ENCODE results near the gene SPEM2. TPM values are rescaled to one million over a fixed set of nuclear protein-coding genes. Genes with fewer than 3 reads are reported as not detected.

The SPEM2 gene
- total RNA-seq, 1 experiment from 2014 or later, result not detected

GRCh38 chr17:7427549-7427948, 2.1 kb downstream of the SPEM2 start:
- DNase-seq (ENCODE audit: low read depth, low spot score) (no peak), ATAC-seq (no peak)
- TF ChIP-seq JUND (IDR thresholded peaks at IDR 0.05), result no peak
- TF ChIP-seq POLR2AphosphoS5 (IDR thresholded peaks at IDR 0.05; ENCODE audit: low read depth, low read length), result no peak
- ChIA-PET POLR2A (no interaction called here), RAD21 (ENCODE audit: low non-redundant PET in 1 of 2, low total read pairs in 2 of 2, uncharacterized antibody in 2 of 2, unreplicated experiment in 2 of 2) (no interaction called here), CTCF (no interaction called here)
- BruUV-seq (replicated peaks), result no TSS peak
- H3K9me3 ChIP-seq (ENCODE audit: control insufficient read depth in 1 of 2, insufficient read depth in 1 of 2, low read depth in 1 of 2, low read length in 2 of 2), result no peaks in the 10 kb centered on the region; a peak in 1 of 4 replicates
- no peaks in the 10 kb centered on the region for H3K36me3 ChIP-seq (ENCODE audit: control insufficient read depth in 1 of 2, insufficient read depth in 2 of 2, low read length in 2 of 2)
- H2AFZ ChIP-seq (ENCODE audit: low read depth, low read length, poor library complexity, severe bottlenecking), result no peak overlapping the region
- H3K4me2 ChIP-seq (ENCODE audit: low read length), result no peak overlapping the region
- no peaks in the 10 kb centered on the region for H3K79me2 ChIP-seq (ENCODE audit: insufficient read depth, low read length)
- no peaks in the 10 kb centered on the region for H3K9me2 ChIP-seq (ENCODE audit: insufficient read depth)
- intact Hi-C loops (cut with micrococcal nuclease), result no loop called here
- no peaks in the 10 kb centered on the region for H3K4me1 ChIP-seq (ENCODE audit: control insufficient read depth in 1 of 2, insufficient read depth in 2 of 2, low read length in 2 of 2)
- H4K20me1 ChIP-seq (ENCODE audit: insufficient read depth), result no peaks in the 10 kb centered on the region
- H3K9ac ChIP-seq (ENCODE audit: low read length), result no peak overlapping the region
- no peak overlapping the region for H3K27ac ChIP-seq (ENCODE audit: low read depth, low read length)
- no peak overlapping the region for H3K4me3 ChIP-seq (replicated peaks in 1 of 2; ENCODE audit: low read depth in 1 of 2, low read length in 2 of 2)
- no peaks in the 10 kb centered on the region for H3K27me3 ChIP-seq (ENCODE audit: insufficient read depth, low read length)

GRCh38 chr17:7428557-7428956, 3.1 kb downstream of the SPEM2 start, which contains the start of gene SPEM3:
Gene SPEM3 (plus strand): TSS chr17:7428857. CDS start chr17:7428903, 46 bp downstream.
- Histone ChIP-seq H3K4me2 (ENCODE audit: low read length) (no peak within 1 kb of the TSS), H3K9me3 (ENCODE audit: control insufficient read depth in 1 of 2, insufficient read depth in 1 of 2, low read depth in 1 of 2, low read length in 2 of 2) (no peaks in the 10 kb centered on the region; a peak in 1 of 4 replicates), H4K20me1 (ENCODE audit: insufficient read depth) (no peaks in the 10 kb centered on the region), H3K4me3 (replicated peaks in 1 of 2; ENCODE audit: low read depth in 1 of 2, low read length in 2 of 2) (no peak within 1 kb of the TSS), H2AFZ (ENCODE audit: low read depth, low read length, poor library complexity, severe bottlenecking) (no peak within 1 kb of the TSS), H3K27ac (ENCODE audit: low read depth, low read length) (no peak within 1 kb of the TSS), H3K9me2 (ENCODE audit: insufficient read depth) (no peaks in the 10 kb centered on the region), H3K27me3 (ENCODE audit: insufficient read depth, low read length) (no peaks in the 10 kb centered on the region), H3K36me3 (ENCODE audit: control insufficient read depth in 1 of 2, insufficient read depth in 2 of 2, low read length in 2 of 2) (no peaks in the 10 kb centered on the region), H3K9ac (ENCODE audit: low read length) (no peak within 1 kb of the TSS), H3K4me1 (ENCODE audit: control insufficient read depth in 1 of 2, insufficient read depth in 2 of 2, low read length in 2 of 2) (no peaks in the 10 kb centered on the region), H3K79me2 (ENCODE audit: insufficient read depth, low read length) (no peaks in the 10 kb centered on the region)
- intact Hi-C loops (cut with micrococcal nuclease), result no loop called here
- ChIA-PET CTCF (no interaction called here), POLR2A (no interaction called here), RAD21 (ENCODE audit: low non-redundant PET in 1 of 2, low total read pairs in 2 of 2, uncharacterized antibody in 2 of 2, unreplicated experiment in 2 of 2) (no interaction called here)
- DNase-seq (ENCODE audit: low read depth, low spot score) (no peak), ATAC-seq (no peak)
- TF ChIP-seq POLR2AphosphoS5 (IDR thresholded peaks at IDR 0.05; ENCODE audit: low read depth, low read length), result no peak
- TF ChIP-seq TCF7L2 (IDR thresholded peaks at IDR 0.05; ENCODE audit: borderline replicate concordance, extremely low read depth, insufficient read depth, insufficient read length), result no peak
- no peak for TF ChIP-seq ZFX (IDR thresholded peaks at IDR 0.05)
- TF ChIP-seq CTCF (IDR thresholded peaks at IDR 0.05 in 2 of 3, conservative IDR thresholded peaks at IDR 0.05 in 1 of 3; ENCODE audit: borderline replicate concordance in 1 of 3, insufficient read depth in 1 of 3, low read depth in 2 of 3, low read length in 2 of 3), result no peak
- TF ChIP-seq ZNF274 (IDR thresholded peaks at IDR 0.05; ENCODE audit: low read depth, low read length), result no peak
- TF ChIP-seq POLR2A (IDR thresholded peaks at IDR 0.05; ENCODE audit: borderline replicate concordance, extremely low read depth, insufficient read depth, insufficient read length), result no peak
- no peak for TF ChIP-seq FOSL1 (IDR thresholded peaks at IDR 0.05; ENCODE audit: low read depth)
- TF ChIP-seq CEBPB (IDR thresholded peaks at IDR 0.05; ENCODE audit: low read depth), result no peak
- TF ChIP-seq ELF1 (IDR thresholded peaks at IDR 0.05; ENCODE audit: borderline replicate concordance, low read depth), result no peak
- TF ChIP-seq ATF3 (IDR thresholded peaks at IDR 0.05), result no peak
- TF ChIP-seq EGR1 (IDR thresholded peaks at IDR 0.05; ENCODE audit: low read depth), result no peak
- TF ChIP-seq ZBTB33 (IDR thresholded peaks at IDR 0.05; ENCODE audit: extremely low read depth, insufficient replicate concordance, low read length), result no peak
- no peak for TF ChIP-seq MAX (IDR thresholded peaks at IDR 0.05)
- TF ChIP-seq SP1 (IDR thresholded peaks at IDR 0.05; ENCODE audit: low read depth), result no peak
- TF ChIP-seq EZH2phosphoT487 (IDR thresholded peaks at IDR 0.05; ENCODE audit: borderline replicate concordance), result no peak
- no TSS peak for BruUV-seq (replicated peaks)

Measured in HCT116 (cell line).